Measurements from ENCODE around the gene ACAP3.

- TF ChIP-seq CTCF (IDR thresholded peaks at IDR 0.05; ENCODE audit: extremely low read depth in 1 of 2, insufficient read depth in 1 of 2, low read depth in 1 of 2, low read length in 2 of 2) = no peak
- peak; percentile 81 for TF ChIP-seq POLR2A (IDR thresholded peaks at IDR 0.05; ENCODE audit: low read depth, low read length)
- TF ChIP-seq POLR2AphosphoS5 (IDR thresholded peaks at IDR 0.05; ENCODE audit: insufficient read depth, low read depth, low read length) = peak; percentile 79
- TF ChIP-seq GATA2 (IDR thresholded peaks at IDR 0.05; ENCODE audit: insufficient read depth, insufficient read length, low read depth, low read length) = no peak
- no peak for TF ChIP-seq MAX (IDR thresholded peaks at IDR 0.05; ENCODE audit: insufficient read depth, insufficient read length)
- TF ChIP-seq MYC (IDR thresholded peaks at IDR 0.05; ENCODE audit: low read depth, low read length) = no peak
Measured at GRCh38 chr1:1324524-1325287, 17.0 kb upstream of the ACAP3 start, which contains the start of the genes CPTP and INTS11.

Measured in endothelial cell of umbilical vein (primary cell).